ENCODE results near the gene PNRC1.

The PNRC1 gene

DNA sequence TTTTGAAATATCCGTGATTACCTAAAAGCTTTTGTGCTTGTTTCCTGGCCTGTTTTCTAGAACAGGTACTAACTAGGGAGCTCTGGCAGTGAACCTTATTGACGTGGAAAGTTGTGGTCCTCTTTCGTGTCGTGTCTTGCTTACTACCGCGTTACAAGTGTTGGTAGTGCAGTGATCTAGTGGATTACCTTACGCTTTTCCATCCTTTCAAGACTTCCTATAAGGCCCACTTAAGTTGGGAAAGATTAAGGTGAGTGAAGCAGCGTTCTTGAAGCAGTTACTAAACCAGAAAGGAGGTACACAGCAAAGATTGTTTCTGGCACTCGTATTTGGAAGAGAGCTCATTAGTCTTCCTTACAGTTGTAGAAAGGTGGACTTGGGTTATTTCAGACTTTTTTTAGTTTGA is 1.9 kb downstream of the PNRC1 start:
- peaks cover 34% of the 10 kb centered on the region for H3K36me3 Mint-ChIP-seq (ENCODE audit: low read depth)
- TF ChIP-seq, protein P1, sequence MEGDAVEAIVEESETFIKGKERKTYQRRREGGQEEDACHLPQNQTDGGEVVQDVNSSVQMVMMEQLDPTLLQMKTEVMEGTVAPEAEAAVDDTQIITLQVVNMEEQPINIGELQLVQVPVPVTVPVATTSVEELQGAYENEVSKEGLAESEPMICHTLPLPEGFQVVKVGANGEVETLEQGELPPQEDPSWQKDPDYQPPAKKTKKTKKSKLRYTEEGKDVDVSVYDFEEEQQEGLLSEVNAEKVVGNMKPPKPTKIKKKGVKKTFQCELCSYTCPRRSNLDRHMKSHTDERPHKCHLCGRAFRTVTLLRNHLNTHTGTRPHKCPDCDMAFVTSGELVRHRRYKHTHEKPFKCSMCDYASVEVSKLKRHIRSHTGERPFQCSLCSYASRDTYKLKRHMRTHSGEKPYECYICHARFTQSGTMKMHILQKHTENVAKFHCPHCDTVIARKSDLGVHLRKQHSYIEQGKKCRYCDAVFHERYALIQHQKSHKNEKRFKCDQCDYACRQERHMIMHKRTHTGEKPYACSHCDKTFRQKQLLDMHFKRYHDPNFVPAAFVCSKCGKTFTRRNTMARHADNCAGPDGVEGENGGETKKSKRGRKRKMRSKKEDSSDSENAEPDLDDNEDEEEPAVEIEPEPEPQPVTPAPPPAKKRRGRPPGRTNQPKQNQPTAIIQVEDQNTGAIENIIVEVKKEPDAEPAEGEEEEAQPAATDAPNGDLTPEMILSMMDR (IDR thresholded peaks at IDR 0.05): no peak
- no peaks in the 10 kb centered on the region for H3K9me3 Mint-ChIP-seq
- peaks cover 45% of the 10 kb centered on the region for H3K4me1 Mint-ChIP-seq
- peak overlapping the region; percentile 96 for H3K4me3 Mint-ChIP-seq
- DNase-seq: no peak
- peak overlapping the region; percentile 97 for H3K27ac Mint-ChIP-seq
- H3K27me3 Mint-ChIP-seq (ENCODE audit: low read depth, poor library complexity): peaks cover 4% of the 10 kb centered on the region

DNA sequence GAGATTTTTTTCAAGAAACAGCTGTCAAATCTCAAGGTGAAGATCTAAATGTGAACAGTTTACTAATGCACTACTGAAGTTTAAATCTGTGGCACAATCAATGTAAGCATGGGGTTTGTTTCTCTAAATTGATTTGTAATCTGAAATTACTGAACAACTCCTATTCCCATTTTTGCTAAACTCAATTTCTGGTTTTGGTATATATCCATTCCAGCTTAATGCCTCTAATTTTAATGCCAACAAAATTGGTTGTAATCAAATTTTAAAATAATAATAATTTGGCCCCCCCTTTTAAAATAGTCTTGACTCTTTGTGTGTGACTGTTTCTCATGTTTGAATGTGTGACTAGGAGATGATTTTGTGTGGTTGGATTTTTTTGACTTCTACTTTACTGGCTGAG is 4.0 kb downstream of the PNRC1 start:
- H3K36me3 Mint-ChIP-seq (ENCODE audit: low read depth): peaks cover 34% of the 10 kb centered on the region
- no peak for DNase-seq
- peak overlapping the region; percentile 57 for H3K27ac Mint-ChIP-seq
- H3K9me3 Mint-ChIP-seq: no peaks in the 10 kb centered on the region
- TF ChIP-seq, protein P1 (IDR thresholded peaks at IDR 0.05): no peak
- peaks cover 33% of the 10 kb centered on the region for H3K4me1 Mint-ChIP-seq
- H3K4me3 Mint-ChIP-seq: peak overlapping the region; percentile 59
- no peaks in the 10 kb centered on the region for H3K27me3 Mint-ChIP-seq (ENCODE audit: low read depth, poor library complexity)

DNA sequence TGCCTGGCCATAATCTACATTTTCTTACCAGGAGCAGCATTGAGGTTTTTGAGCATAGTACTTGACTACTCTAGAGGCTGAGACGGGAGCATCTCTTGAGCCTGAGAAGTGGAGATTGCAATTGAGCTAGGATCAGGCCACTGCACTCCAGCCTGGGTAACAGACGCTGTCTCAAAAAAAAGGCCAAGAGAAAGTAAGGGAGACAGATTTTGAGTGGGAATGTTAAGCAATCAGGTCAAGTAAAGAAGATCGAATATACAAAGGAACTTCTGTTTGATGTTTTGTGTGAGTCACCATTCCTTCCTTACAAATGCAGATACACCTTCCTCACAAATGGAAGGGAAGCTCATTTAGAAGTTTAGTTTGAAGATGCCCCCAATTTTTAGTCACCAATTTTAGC is 4.4 kb downstream of the PNRC1 start:
- peaks cover 30% of the 10 kb centered on the region for H3K4me1 Mint-ChIP-seq
- H3K27me3 Mint-ChIP-seq (ENCODE audit: low read depth, poor library complexity): no peaks in the 10 kb centered on the region
- peaks cover 34% of the 10 kb centered on the region for H3K36me3 Mint-ChIP-seq (ENCODE audit: low read depth)
- no peaks in the 10 kb centered on the region for H3K9me3 Mint-ChIP-seq
- no peak for DNase-seq
- TF ChIP-seq, protein P1 (IDR thresholded peaks at IDR 0.05): no peak
- peak overlapping the region; percentile 59 for H3K4me3 Mint-ChIP-seq
- H3K27ac Mint-ChIP-seq: peak overlapping the region; percentile 57

DNA sequence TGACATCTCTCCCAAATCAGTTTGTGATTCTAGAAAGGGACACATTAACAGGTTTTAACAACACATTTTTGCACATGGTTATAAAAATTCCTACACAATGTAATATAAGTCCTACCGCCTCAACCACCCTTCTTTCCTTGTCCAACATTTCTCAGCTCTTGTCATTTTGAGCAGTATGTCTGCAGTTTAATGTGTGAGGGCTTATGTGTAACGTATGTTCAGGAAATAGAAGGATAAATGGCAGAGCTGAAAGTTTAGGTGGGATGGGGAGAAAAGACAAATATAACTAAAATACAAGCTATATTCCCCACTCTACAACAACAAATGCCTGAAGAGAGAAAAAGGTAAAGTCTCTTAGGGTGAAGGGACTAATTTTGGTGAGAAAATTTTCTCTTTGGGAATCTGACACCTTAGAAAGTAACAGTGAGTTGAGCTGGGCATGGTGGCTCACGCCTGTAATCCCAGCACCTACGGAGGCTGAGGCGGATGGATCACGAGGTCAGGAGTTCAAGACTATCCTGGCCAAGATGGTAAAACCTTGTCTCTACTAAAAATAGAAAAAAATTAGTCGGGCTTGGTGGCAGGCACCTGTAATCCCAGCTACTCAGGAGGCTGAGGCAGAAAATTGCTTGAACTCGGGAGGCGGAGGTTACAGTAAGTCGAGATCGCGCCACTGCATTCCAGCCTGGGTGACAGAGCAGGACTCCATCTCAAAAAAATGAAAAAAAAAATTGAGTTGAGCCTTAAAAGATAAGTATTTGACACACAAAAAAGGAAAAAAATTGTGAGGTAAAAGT is 5.1 kb downstream of the PNRC1 start:
- Mint-ChIP-seq H3K27ac (no peak overlapping the region), H3K4me1 (peaks cover 30% of the 10 kb centered on the region), H3K9me3 (no peaks in the 10 kb centered on the region), H3K36me3 (ENCODE audit: low read depth) (peaks cover 34% of the 10 kb centered on the region), H3K27me3 (ENCODE audit: low read depth, poor library complexity) (no peaks in the 10 kb centered on the region), H3K4me3 (no peak overlapping the region)
- DNase-seq: no peak
- TF ChIP-seq, protein P1 (IDR thresholded peaks at IDR 0.05): no peak

DNA sequence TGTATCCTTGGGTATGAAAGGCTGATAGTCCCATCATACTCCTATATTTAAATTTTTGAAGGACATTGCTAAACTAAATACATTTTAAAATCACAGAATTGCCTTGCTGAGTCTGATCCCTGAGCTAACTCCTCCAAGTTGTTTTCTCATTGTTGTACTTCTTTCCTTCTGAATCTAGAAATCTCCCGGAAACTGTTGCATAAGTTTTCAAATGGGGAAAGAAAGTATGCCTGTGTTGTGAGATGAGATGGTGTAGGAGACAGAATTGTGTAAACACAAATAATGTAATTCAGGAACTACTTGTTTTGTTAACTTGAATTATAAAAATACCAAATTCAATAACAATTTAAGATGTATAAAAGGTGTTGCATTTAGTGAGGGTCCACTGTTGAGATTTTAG is 7.3 kb downstream of the PNRC1 start:
- H3K27me3 Mint-ChIP-seq (ENCODE audit: low read depth, poor library complexity): no peaks in the 10 kb centered on the region
- no peaks in the 10 kb centered on the region for H3K9me3 Mint-ChIP-seq
- H3K36me3 Mint-ChIP-seq (ENCODE audit: low read depth): peaks cover 28% of the 10 kb centered on the region
- H3K4me1 Mint-ChIP-seq: peaks cover 22% of the 10 kb centered on the region
- TF ChIP-seq, protein P1 (IDR thresholded peaks at IDR 0.05): no peak
- H3K4me3 Mint-ChIP-seq: no peak overlapping the region
- H3K27ac Mint-ChIP-seq: peak overlapping the region; percentile 9
- DNase-seq: no peak

DNA sequence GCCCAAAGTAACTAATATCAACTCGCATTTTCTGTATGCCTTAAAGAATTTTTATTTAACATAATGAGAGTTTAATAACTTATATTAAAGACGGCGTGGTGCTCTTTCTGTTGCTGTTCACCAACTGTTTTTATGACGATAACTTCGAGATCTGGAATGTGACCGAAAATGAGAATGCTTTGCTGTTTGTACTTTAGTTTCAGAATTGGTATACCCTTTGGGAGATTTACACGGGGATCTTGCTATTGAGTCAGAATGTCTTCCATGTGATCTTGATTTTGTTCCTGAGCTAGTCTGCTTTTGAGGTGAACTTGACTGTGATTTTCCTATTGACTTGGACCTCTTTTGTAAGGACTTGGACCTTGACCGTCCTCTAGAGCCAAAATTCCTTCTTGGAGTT is 17.9 kb downstream of the PNRC1 start:
- TF ChIP-seq, protein P1 (IDR thresholded peaks at IDR 0.05): no peak
- H3K4me1 Mint-ChIP-seq: peaks cover 7% of the 10 kb centered on the region
- H3K36me3 Mint-ChIP-seq (ENCODE audit: low read depth): peaks cover 39% of the 10 kb centered on the region
- no peak overlapping the region for H3K27ac Mint-ChIP-seq
- no peak overlapping the region for H3K4me3 Mint-ChIP-seq
- H3K27me3 Mint-ChIP-seq (ENCODE audit: low read depth, poor library complexity): no peaks in the 10 kb centered on the region
- no peak for DNase-seq
- no peaks in the 10 kb centered on the region for H3K9me3 Mint-ChIP-seq
